AG09319 (cell line): Measurements from ENCODE around the gene ZNF580.

Source experiments
- DNase-seq: peaks from one replicate; pipeline ENCODE4 v3.0.0-alpha.2; 2010; ENCODE audit warnings: low read depth; ENCODE audit errors: extremely low read depth
- TF ChIP-seq, protein P1 (sequence below): IDR thresholded peaks from 2 replicates; pipeline ENCODE4 v1.5.1; 2011; ENCODE audit warnings: low read depth, mild to moderate bottlenecking, inconsistent platforms, low read length, moderate library complexity

ZNF580 gene

DNA sequence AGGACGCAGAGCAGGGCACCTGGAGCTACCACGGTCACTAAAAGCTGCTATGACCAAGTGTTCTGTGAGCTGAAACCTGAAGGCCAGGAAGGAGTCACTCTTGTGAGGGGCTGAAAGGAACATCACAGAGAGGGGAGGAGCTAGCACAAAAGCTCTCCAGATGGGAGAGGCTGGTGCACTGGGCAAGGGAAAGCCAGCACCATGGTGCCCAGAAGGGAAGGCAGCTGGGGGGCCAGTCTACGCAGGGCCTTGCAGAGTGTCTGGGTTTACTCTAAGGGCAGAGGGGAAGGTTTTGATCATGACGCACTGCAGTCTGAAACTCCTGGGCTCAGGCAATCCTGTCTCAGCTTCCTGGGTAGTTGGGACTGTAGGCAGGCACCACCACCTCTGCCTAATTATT is 4.1 kb upstream of the ZNF580 start:
- no peak for DNase-seq
- TF ChIP-seq, protein P1, sequence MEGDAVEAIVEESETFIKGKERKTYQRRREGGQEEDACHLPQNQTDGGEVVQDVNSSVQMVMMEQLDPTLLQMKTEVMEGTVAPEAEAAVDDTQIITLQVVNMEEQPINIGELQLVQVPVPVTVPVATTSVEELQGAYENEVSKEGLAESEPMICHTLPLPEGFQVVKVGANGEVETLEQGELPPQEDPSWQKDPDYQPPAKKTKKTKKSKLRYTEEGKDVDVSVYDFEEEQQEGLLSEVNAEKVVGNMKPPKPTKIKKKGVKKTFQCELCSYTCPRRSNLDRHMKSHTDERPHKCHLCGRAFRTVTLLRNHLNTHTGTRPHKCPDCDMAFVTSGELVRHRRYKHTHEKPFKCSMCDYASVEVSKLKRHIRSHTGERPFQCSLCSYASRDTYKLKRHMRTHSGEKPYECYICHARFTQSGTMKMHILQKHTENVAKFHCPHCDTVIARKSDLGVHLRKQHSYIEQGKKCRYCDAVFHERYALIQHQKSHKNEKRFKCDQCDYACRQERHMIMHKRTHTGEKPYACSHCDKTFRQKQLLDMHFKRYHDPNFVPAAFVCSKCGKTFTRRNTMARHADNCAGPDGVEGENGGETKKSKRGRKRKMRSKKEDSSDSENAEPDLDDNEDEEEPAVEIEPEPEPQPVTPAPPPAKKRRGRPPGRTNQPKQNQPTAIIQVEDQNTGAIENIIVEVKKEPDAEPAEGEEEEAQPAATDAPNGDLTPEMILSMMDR, result no peak

DNA sequence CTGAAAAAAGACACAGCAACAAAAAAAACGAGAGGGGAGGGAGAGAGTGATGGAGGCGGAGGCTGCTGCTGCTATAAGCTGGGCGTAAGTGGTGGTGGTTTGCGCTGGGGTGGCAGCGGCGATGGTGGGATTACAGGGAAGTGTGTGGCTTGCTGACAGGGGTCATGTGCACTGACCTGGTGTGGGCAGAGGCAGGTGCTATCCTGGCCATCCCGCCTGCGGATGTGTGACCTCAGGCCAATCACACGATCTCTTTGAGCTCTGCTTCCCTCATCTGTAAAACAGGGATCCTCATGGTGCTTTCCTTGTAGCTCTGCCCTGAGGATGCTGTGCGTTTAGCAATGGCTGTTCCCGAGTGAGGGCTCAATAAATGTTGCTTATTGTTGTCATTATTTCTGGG is 3.3 kb upstream of the ZNF580 start:
- no peak for DNase-seq
- TF ChIP-seq, protein P1, result no peak

DNA sequence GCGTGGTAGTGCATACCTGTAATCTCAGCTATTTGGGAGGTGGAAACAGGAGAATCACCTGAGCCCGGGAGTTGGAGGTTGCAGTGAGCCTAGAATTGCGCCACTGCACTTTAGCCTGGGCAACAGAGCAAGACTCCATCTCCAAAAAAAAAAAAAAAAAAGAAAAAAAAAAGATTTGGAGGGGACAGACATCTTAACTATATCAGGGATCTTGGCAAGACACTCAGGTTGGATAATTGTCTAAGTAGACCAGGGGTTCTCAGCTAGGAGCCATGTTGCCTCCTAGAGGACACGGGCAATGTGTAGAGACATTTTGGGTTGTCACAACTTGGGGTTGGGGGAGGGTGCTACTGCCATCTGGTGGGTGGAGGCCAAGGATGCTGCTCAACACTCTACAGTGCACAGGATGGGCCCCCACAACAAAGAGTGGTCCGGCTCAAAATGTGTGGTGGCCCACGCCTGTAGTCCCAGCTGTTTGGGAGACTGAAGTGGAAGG is 1.9 kb upstream of the ZNF580 start:
- TF ChIP-seq, protein P1, result peak; percentile 42
- DNase-seq, result no peak

DNA sequence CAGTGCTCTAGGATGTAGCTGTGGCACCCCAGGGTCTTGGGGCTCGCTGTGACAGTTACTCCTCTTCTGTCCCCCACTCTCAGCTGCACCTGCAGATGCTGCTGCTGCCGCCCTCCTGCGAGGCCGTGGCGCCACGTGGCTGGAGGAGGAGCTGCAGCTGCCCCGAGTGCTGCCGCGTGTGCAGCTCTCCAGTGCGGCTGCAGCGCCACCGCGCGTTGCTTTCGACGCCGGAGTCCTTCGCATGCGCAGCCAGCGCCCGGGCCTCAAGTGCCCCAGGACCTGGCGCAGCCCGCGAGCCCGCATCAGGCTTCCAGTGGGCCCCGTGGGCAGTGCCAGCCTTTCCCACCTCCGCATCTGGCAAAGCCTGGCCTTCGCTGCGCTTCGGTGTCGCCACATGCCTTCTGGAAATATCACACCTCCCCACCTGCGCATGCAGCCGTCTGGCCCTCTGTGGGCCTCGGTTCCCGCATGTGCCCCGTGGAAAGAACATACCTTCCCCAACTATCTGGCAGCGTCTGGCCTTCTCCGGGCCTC is 692 bp upstream of the ZNF580 start:
- TF ChIP-seq, protein P1, result peak; percentile 51
- no peak for DNase-seq

DNA sequence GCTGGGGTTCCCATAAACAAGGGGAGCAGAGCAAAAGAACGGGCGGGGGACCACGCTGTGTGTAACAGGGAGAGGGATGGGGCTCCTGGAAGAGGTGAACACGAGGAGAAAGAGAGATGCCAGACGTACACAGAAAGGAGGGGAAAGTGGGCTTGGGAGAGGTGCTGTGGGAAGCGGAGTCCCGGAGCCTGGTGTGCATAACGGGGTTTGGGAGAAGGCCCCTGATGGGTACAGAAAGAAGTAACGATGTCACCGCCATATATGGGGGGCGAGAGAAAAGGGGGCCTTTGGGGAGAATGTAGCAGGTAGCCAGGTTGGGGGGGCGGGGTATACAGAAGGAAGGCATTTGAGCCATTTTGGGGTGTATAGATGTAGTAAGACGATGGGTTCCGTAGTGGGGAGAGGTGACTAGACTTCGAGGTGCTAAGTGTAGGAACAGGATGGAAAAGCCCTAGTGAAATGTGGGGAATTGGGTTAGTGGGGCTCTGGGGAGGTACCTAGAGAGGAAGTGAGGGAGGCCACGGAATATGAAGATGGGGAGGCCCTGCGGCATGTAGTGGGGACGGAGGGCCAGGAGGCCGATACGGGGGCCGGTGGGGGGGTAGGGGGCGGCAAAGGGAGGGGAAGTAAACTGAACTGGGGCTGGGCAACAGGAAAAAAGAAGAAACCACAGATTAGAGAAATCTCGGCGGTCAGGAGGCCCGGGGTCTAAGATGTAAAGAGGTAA is 787 bp downstream of the ZNF580 start:
- TF ChIP-seq, protein P1, result no peak

DNA sequence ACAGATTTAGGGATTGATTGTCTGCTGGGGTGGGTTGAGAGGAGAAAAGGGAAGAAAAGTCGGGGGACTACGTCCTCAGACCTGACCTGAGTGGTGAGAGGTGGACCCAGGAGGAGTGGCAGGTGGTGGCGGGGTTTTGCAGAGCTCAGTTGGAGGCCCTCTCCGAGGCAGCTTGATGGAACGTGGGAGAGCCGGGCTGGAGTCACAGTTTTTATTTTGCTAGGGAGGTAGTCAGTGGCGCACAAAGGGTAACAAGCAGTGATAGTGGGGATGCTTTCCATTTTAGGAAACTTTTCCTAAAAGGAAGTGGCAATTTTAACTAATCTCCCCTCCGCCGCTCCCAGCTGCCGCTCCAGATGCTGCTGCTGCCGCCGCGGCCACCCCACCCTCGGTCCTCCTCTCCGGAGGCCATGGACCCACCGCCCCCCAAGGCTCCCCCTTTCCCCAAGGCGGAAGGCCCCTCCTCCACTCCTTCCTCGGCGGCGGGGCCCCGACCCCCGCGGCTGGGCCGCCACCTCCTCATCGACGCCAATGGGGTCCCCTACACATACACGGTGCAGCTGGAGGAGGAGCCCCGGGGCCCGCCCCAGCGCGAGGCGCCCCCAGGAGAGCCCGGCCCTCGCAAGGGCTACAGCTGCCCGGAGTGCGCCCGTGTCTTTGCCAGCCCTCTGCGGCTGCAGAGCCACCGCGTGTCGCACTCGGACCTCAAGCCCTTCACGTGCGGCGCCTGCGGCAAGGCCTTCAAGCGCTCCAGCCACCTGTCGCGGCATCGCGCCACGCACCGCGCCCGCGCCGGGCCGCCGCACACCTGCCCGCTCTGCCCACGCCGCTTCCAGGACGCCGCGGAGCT is 1.6 kb downstream of the ZNF580 start:
- DNase-seq, result no peak
- TF ChIP-seq, protein P1, result no peak

More for the DNA sequence above, 787 bp downstream of the ZNF580 start:
- DNase-seq, result no peak
